ENCODE measurements around the gene PRR14.

- no peak for TF ChIP-seq EP300 (IDR thresholded peaks at IDR 0.05; ENCODE audit: low read depth)
- TF ChIP-seq CTCF (IDR thresholded peaks at IDR 0.05) = no peak
- no peak for TF ChIP-seq POLR2A (IDR thresholded peaks at IDR 0.05)
These were observed 11.7 kb downstream of the PRR14 start for GRCh38 chr16:30662449-30662848.
